ENCODE measurements around the gene COL18A1.

COL18A1 gene

GRCh38 chr21:45403825-45404729 is 888 bp upstream of the COL18A1 start:
- Histone ChIP-seq H3K9ac (ENCODE audit: low read depth, low read length, poor library complexity) (peak overlapping the region; percentile 88), H3K79me1 (ENCODE audit: low read depth, low read length) (peaks cover 13% of the 10 kb centered on the region), H3K27me3 (ENCODE audit: control insufficient read depth in 3 of 3, insufficient read depth in 3 of 3, low read depth in 1 of 3, low read length in 3 of 3) (peaks cover 0 to 64% (median 15%) of the 10 kb centered on the region in 3 experiments), H2BK12ac (ENCODE audit: low read length) (peak overlapping the region; percentile 58), H3K23ac (ENCODE audit: low read depth, low read length, poor library complexity) (peak overlapping the region; percentile 97), H2BK120ac (ENCODE audit: low read depth, low read length) (no peak overlapping the region), H3K14ac (ENCODE audit: low read length) (peak overlapping the region; percentile 47), H2BK5ac (ENCODE audit: low read length) (peak overlapping the region; percentile 87), H2BK15ac (ENCODE audit: low read length) (peak overlapping the region; percentile 85), H3K27ac (replicated peaks; ENCODE audit: low read length) (no peak overlapping the region), H3K36me3 (replicated peaks in 1 of 2; ENCODE audit: control insufficient read depth in 2 of 2, insufficient read depth in 2 of 2, low read length in 2 of 2) (peaks cover 0 to 1% of the 10 kb centered on the region in 2 donors), H3K4me1 (ENCODE audit: control insufficient read depth in 2 of 2, insufficient read depth in 1 of 2, low read depth in 1 of 2, low read length in 2 of 2) (peaks cover 11 to 28% of the 10 kb centered on the region in 2 donors), H3K4me2 (ENCODE audit: insufficient read depth, low read length, poor library complexity, severe bottlenecking) (peak overlapping the region; percentile 83), H3K4me3 (ENCODE audit: low read length in 2 of 2) (peak overlapping the region; percentile 22 to 81), H2AFZ (ENCODE audit: low read length) (peak overlapping the region; percentile 66), H3K4ac (ENCODE audit: low read length) (peak overlapping the region; percentile 11), H4K8ac (ENCODE audit: low read depth, low read length) (peak overlapping the region; percentile 43), H3K18ac (ENCODE audit: low read length) (peak overlapping the region; percentile 92), H4K91ac (ENCODE audit: low read depth, low read length, poor library complexity) (no peak overlapping the region), H2AK5ac (ENCODE audit: low read depth, low read length) (peak overlapping the region; percentile 89), H3K9me3 (replicated peaks in 1 of 2; ENCODE audit: control insufficient read depth in 2 of 2, insufficient read depth in 1 of 2, low read depth in 1 of 2, low read length in 2 of 2) (peaks cover 4 to 10% of the 10 kb centered on the region in 2 donors)
- DNase-seq (ENCODE audit: low spot score), result no peak
- WGBS, 2 donors (ENCODE audit: extremely low coverage in 2 of 2, insufficient read length in 2 of 2, insufficient replicate concordance in 1 of 2), result no CpG with 5 or more reads among the region's 39 CpGs

GRCh38 chr21:45405271-45405818 is 380 bp downstream of the COL18A1 start:
- Histone ChIP-seq H2BK15ac (ENCODE audit: low read length) (no peak overlapping the region), H2BK5ac (ENCODE audit: low read length) (peak overlapping the region; percentile 75), H4K91ac (ENCODE audit: low read depth, low read length, poor library complexity) (no peak overlapping the region), H2BK12ac (ENCODE audit: low read length) (no peak overlapping the region), H4K8ac (ENCODE audit: low read depth, low read length) (no peak overlapping the region), H3K79me1 (ENCODE audit: low read depth, low read length) (peaks cover 20% of the 10 kb centered on the region), H2AK5ac (ENCODE audit: low read depth, low read length) (peak overlapping the region; percentile 96), H3K18ac (ENCODE audit: low read length) (peak overlapping the region; percentile 94), H3K14ac (ENCODE audit: low read length) (no peak overlapping the region), H3K4me2 (ENCODE audit: insufficient read depth, low read length, poor library complexity, severe bottlenecking) (peak overlapping the region; percentile 89), H3K23ac (ENCODE audit: low read depth, low read length, poor library complexity) (peak overlapping the region; percentile 85), H3K4ac (ENCODE audit: low read length) (no peak overlapping the region), H3K27me3 (ENCODE audit: control insufficient read depth in 3 of 3, insufficient read depth in 3 of 3, low read depth in 1 of 3, low read length in 3 of 3) (peaks cover 0 to 72% (median 15%) of the 10 kb centered on the region in 3 experiments), H2AFZ (ENCODE audit: low read length) (peak overlapping the region; percentile 82), H3K4me3 (ENCODE audit: low read length in 2 of 2) (peak overlapping the region; percentile 40 to 87), H3K9me3 (replicated peaks in 1 of 2; ENCODE audit: control insufficient read depth in 2 of 2, insufficient read depth in 1 of 2, low read depth in 1 of 2, low read length in 2 of 2) (peaks cover 4 to 10% of the 10 kb centered on the region in 2 donors), H2BK120ac (ENCODE audit: low read depth, low read length) (no peak overlapping the region), H3K36me3 (replicated peaks in 1 of 2; ENCODE audit: control insufficient read depth in 2 of 2, insufficient read depth in 2 of 2, low read length in 2 of 2) (peaks cover 0 to 1% of the 10 kb centered on the region in 2 donors), H3K4me1 (ENCODE audit: control insufficient read depth in 2 of 2, insufficient read depth in 1 of 2, low read depth in 1 of 2, low read length in 2 of 2) (peaks cover 15 to 32% of the 10 kb centered on the region in 2 donors), H3K27ac (replicated peaks; ENCODE audit: low read length) (no peak overlapping the region), H3K9ac (ENCODE audit: low read depth, low read length, poor library complexity) (peak overlapping the region; percentile 94)
- no CpG with 5 or more reads among the region's 86 CpGs for WGBS, 2 donors (ENCODE audit: extremely low coverage in 2 of 2, insufficient read length in 2 of 2, insufficient replicate concordance in 1 of 2)
- DNase-seq (ENCODE audit: low spot score), result no peak

- Histone ChIP-seq H3K4me2 (ENCODE audit: insufficient read depth, low read length, poor library complexity, severe bottlenecking) (peak overlapping the region; percentile 89), H3K27ac (replicated peaks; ENCODE audit: low read length) (no peak overlapping the region), H2BK12ac (ENCODE audit: low read length) (no peak overlapping the region), H3K36me3 (replicated peaks in 1 of 2; ENCODE audit: control insufficient read depth in 2 of 2, insufficient read depth in 2 of 2, low read length in 2 of 2) (peaks cover 0 to 1% of the 10 kb centered on the region in 2 donors), H3K9me3 (replicated peaks in 1 of 2; ENCODE audit: control insufficient read depth in 2 of 2, insufficient read depth in 1 of 2, low read depth in 1 of 2, low read length in 2 of 2) (peaks cover 4 to 8% of the 10 kb centered on the region in 2 donors), H2BK5ac (ENCODE audit: low read length) (peak overlapping the region; percentile 75), H3K4me3 (ENCODE audit: low read length in 2 of 2) (peak overlapping the region; percentile 40 to 87), H4K91ac (ENCODE audit: low read depth, low read length, poor library complexity) (peak overlapping the region; percentile 96), H3K4me1 (ENCODE audit: control insufficient read depth in 2 of 2, insufficient read depth in 1 of 2, low read depth in 1 of 2, low read length in 2 of 2) (peaks cover 20 to 35% of the 10 kb centered on the region in 2 donors), H3K4ac (ENCODE audit: low read length) (peak overlapping the region; percentile 66), H3K9ac (ENCODE audit: low read depth, low read length, poor library complexity) (peak overlapping the region; percentile 94), H4K8ac (ENCODE audit: low read depth, low read length) (no peak overlapping the region), H2BK120ac (ENCODE audit: low read depth, low read length) (no peak overlapping the region), H3K14ac (ENCODE audit: low read length) (peak overlapping the region; percentile 56), H3K23ac (ENCODE audit: low read depth, low read length, poor library complexity) (peak overlapping the region; percentile 92), H3K18ac (ENCODE audit: low read length) (peak overlapping the region; percentile 94), H2BK15ac (ENCODE audit: low read length) (peak overlapping the region; percentile 93), H2AK5ac (ENCODE audit: low read depth, low read length) (peak overlapping the region; percentile 96), H3K27me3 (ENCODE audit: control insufficient read depth in 3 of 3, insufficient read depth in 3 of 3, low read depth in 1 of 3, low read length in 3 of 3) (peaks cover 0 to 79% (median 15%) of the 10 kb centered on the region in 3 experiments), H3K79me1 (ENCODE audit: low read depth, low read length) (peaks cover 23% of the 10 kb centered on the region), H2AFZ (ENCODE audit: low read length) (peak overlapping the region; percentile 82)
- peak; percentile 69 for DNase-seq (ENCODE audit: low spot score)
- no CpG with 5 or more reads among the region's 83 CpGs for WGBS, 2 donors (ENCODE audit: extremely low coverage in 2 of 2, insufficient read length in 2 of 2, insufficient replicate concordance in 1 of 2)
Measured at GRCh38 chr21:45405819-45406762, 1.1 kb downstream of the COL18A1 start.
